GM10847 (cell line): ENCODE measurements around the gene RPP30.

Experiments
- POLR2A ChIP-seq: IDR thresholded peaks from 2 replicates; pipeline ENCODE4 v1.6.1; 2011; ENCODE audit not compliant: insufficient read length; ENCODE audit errors: extremely low read depth

RPP30 gene

GRCh38 chr10:90906596-90906995, 34.8 kb downstream of the RPP30 start:
- no peak for TF ChIP-seq POLR2A

GRCh38 chr10:90911133-90912051, 39.6 kb downstream of the RPP30 start:
- TF ChIP-seq POLR2A: no peak

GRCh38 chr10:90912174-90912573, 40.4 kb downstream of the RPP30 start:
- TF ChIP-seq POLR2A: no peak

GRCh38 chr10:90912854-90913479, 41.2 kb downstream of the RPP30 start:
- no peak for TF ChIP-seq POLR2A

- no peak for TF ChIP-seq POLR2A
Measured at GRCh38 chr10:90913774-90914420, 42.1 kb downstream of the RPP30 start.

GRCh38 chr10:90914992-90915765, 43.4 kb downstream of the RPP30 start:
- TF ChIP-seq POLR2A: no peak

- no peak for TF ChIP-seq POLR2A
Measured at GRCh38 chr10:90915766-90916075, 43.9 kb downstream of the RPP30 start.

- no peak for TF ChIP-seq POLR2A
Measured at GRCh38 chr10:90916392-90917237, 44.8 kb downstream of the RPP30 start.

GRCh38 chr10:90917238-90917967, 45.6 kb downstream of the RPP30 start:
- TF ChIP-seq POLR2A: no peak

- no peak for TF ChIP-seq POLR2A
Measured at GRCh38 chr10:90917968-90918318, 46.2 kb downstream of the RPP30 start.

GRCh38 chr10:90919683-90920574, 48.2 kb downstream of the RPP30 start:
- no peak for TF ChIP-seq POLR2A

GRCh38 chr10:90920986-90921666, 49.4 kb downstream of the RPP30 start, which contains the start of gene ANKRD1:
Gene ANKRD1 (minus strand): TSS chr10:90921087. CDS start chr10:90921027, 60 bp downstream.
- no peak for TF ChIP-seq POLR2A

GRCh38 chr10:90921906-90922305, 50.1 kb downstream of the RPP30 start:
- TF ChIP-seq POLR2A: no peak
